Suppressor macrophage (primary cell): ENCODE measurements around the gene ABCF1.
"Not testable (repeated sequence)": the region's sequence is repeated elsewhere in the genome, so short reads cannot be mapped to it uniquely, and the experiment has no call there.

Source experiments
- DNase-seq, 4 experiments: peaks; one replicate each; pipeline ENCODE4 v3.0.0-alpha.2; 2020 to 2022
- total RNA-seq, 17 experiments: gene quantifications; one replicate each; lab custom pipeline; 2026; ENCODE audit warnings: mixed read lengths in 6 of 17, inconsistent platforms in 3 of 17; lab: John Stamatoyannopoulos, UW

The ABCF1 gene
- 52.1 to 112 (median 79.9) reads per million in 17 experiments for total RNA-seq

DNA sequence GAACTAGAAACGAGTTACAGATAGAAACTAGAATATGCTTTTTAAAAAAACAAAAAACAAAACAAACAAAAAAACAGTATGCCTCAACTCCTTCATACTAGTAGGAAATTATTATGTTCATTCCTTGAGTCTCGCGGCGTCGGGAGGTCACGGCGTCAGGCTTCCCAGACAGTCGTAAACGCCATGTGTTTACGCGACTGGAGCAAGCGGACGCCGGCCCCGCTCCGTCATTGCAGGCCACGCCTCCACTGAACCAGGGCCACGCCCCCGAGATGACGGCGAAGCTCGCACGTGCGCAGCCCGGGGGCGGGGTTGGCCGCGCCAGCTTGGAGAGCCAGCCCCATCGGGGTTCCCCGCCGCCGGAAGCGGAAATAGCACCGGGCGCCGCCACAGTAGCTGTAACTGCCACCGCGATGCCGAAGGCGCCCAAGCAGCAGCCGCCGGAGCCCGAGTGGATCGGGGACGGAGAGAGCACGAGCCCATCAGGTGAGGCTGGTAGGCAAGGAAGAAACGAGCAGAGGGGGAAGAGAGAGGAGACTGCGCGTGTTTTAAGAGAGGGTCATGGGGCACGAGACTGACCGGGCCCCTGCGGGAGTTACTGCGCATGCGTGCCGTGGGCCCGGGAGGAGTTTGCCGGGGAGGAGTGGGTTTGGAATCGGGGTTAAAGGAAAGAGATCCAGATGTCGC lies at the start of gene ABCF1:
TSS of gene ABCF1 (plus strand) at position 368 of the 687 bp plus-strand sequence. CDS start at position 414, 46 bp downstream.
- DNase-seq: peak; percentile 99 to 100 (median 100)

DNA sequence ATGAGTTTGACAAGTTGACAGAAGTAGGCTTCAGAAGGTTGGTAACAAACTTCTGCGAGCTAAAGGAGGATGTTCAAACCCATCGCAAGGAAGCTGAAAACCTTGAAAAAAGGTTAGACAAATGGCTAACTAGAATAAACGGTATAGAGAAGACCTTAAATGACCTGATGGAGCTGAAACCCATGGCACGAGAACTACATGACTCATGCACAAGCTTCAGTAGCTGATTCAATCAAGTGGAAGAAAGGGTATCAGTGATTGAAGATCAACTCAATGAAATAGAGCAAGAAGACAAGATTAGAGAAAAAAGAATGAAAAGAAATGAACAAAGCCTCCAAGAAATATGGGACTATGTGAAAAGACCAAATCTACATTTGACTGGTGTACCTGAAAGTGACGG lies 49.3 kb upstream of the ABCF1 start:
- peak in 2 of 4 experiments; percentile 31 to 38 for DNase-seq

- not testable (repeated sequence) for DNase-seq
These were observed 44.8 kb upstream of the ABCF1 start for GRCh38 chr6:30526444-30526843.

DNA sequence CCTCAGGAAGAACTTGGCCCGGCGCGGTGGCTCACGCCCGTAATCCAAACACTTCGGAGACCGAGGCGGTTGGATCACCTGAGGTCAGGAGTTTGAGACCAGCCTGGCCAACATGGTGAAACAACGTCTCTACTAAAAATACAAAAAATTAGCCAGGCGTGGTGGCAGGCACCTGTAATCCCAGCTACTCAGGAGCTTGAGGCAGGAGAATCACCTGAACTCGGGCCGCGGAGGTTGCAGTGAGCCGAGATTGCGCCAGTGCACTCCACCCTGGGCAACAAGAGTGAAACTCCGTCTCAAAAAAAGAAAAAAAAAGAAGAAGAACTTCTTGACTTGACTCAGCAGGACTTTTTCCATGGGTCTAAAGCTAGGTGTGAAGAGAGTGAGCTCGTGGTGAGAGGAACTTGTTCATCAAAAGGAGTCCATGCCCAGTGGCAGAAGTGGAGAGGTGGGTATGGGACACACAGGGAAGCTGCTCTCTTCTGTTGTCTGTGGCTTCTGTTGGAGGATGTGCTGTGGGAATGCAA lies 41.8 kb upstream of the ABCF1 start:
- DNase-seq: peak; percentile 30 to 69 (median 58)

DNA sequence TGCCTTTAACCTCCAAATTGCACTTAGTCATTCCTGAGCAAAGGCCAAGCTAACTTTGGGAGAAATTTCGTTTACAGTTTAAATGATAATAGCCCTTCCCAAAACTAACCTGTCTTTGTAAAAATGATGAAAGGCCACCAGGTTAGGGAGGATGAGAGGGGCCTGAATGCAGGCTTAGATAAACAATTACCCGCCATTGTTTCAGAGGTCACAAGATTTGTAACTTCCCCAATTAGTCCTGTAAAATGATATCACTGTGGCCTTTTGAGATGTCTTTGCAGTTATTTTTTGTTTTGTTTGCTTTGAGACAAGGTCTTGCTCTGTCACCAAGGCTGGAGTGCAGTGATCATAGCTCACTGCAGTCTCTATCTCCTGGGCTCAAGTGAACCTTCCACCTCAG lies 41.2 kb upstream of the ABCF1 start:
- peak; percentile 50 to 86 (median 66) for DNase-seq

- DNase-seq: no peak
These were observed 37.6 kb upstream of the ABCF1 start for GRCh38 chr6:30533460-30534294.

DNA sequence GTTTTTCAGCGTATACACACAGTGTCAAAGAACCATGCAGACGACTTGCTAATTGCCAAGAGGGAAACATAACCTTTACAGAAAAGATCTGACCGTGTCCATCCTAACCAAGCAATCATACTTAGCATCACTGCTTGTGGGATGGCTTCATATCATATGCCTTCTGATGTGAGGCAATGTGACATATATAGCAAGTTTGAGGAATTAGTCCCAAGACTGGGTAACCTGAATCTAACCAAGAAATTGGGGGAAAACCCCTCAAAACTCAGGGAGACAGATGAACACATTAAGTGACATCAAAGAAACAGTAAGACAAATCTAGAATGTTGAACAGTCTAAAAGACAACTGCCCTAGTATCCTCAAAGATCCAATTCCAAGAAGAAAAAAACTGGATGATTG lies 33.3 kb upstream of the ABCF1 start:
- peak in 1 of 4 experiments; percentile 32 for DNase-seq

GRCh38 chr6:30541515-30542403 lies 29.5 kb upstream of the ABCF1 start:
- DNase-seq: peak; percentile 89 to 91 (median 90)

GRCh38 chr6:30542404-30542725 lies 28.9 kb upstream of the ABCF1 start:
- DNase-seq: no peak

DNA sequence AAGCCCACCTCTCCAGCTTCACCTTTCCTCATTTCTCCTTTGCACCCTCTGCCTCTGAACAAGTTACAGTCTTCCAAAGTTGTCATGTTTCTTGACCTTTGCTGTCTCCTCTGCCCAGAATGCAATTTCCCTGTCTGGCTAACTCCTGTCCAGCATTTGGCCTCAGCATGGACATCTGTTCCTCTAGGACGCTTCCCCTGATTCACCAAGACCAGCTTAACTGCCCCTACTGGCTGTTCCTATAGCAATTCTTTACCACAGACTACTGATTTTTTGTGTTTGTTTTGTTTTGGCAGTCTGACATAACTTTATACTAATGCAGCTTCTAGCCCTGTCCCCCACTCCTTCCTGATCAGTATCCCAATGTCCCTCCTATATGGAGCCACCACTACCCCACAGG lies 28.3 kb upstream of the ABCF1 start:
- no peak for DNase-seq

DNA sequence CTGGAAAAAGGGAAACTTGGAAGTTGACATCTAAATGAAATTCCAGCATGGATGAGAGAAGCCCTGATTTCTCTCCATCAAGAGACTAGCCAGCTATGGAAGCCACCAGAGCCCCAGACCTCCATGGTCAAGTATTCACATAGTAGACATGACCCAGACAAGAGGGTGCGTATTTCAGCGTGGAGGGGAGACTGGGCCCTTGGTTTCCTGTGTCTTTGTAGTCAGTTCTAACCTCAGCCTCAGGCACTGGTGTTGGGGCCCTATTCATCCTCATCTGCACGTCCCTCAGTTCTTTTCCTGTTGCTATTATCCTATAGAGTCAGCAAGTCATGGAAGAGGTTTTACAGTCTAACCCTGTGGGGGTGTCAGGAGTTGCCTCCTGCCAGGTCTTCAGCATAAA lies 27.4 kb upstream of the ABCF1 start:
- DNase-seq: no peak

DNA sequence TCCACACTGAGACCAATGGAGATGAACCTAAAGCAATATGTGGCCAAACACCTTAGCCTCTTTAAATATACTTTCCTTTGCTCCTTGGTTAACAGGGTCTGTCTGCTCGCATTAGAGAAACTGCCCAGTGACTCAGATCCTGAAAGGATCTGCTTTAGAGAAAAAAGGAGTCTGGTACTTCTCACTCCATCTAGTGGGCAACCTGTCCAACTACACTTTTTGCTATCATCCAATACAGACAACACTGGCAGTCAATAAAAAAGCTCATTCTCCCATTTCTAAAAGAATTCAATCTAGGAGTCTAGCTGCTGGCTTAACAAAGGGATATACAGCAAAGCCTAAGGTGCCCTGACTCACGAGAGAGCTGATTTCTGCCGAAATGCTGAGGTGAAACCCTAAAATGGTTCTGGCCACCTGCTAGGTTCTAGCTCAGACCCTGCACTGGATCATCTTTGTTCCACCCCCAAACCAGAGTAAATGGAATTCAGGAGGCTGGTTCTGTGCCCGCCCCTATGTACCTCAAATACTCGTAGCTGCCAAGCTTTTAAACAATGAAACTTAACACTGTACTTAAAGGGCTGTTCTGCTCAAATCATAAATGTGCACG lies 26.5 kb upstream of the ABCF1 start:
- peak; percentile 35 to 80 (median 68) for DNase-seq

- DNase-seq: peak in 3 of 4 experiments; percentile 10 to 31 (median 23)
These were observed 23.8 kb upstream of the ABCF1 start for GRCh38 chr6:30547454-30547853.

- DNase-seq: no peak
These were observed 22.9 kb upstream of the ABCF1 start for GRCh38 chr6:30548375-30548774.

DNA sequence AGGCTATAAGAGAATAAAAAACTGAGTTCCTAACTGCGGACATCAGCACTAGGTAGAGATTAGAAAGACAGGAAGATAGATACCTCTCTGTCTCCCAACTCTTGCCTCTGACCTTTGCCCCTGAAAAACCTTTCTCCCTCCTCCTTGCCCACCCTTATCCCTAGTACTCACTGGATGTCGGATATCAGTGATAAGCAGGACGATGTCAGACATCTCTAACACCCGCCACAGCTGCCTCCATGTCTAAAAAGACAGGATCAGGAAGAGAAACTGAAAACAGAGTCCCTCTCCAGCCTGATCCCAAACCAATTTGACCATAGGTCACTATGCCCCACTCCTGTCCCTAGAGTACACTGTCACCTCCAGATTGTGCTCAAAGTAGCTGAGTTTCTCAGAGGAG lies 16.8 kb upstream of the ABCF1 start:
- no peak for DNase-seq

GRCh38 chr6:30554962-30555815 lies 16.1 kb upstream of the ABCF1 start:
- DNase-seq: peak; percentile 9 to 52 (median 32)

DNA sequence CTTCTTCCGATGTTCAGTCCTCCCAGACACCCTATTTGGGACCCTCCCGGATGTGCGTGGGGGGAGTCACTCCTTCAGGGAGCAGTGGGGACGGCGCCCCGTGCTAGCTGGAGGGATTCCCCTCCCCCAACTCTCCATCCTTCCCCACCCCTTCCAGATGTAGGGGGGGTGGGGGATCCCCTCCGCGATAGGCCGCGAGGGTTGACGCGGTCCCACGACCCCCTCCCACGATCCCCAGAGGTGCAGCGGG lies 15.5 kb upstream of the ABCF1 start:
- DNase-seq: no peak

- peak; percentile 93 to 96 (median 94) for DNase-seq
These were observed 15.0 kb upstream of the ABCF1 start, which contains the start of gene GNL1 for GRCh38 chr6:30556066-30556905. Gene GNL1, minus strand, starts transcription at chr6:30556489. Its CDS starts 286 bp downstream, at chr6:30556203.

DNA sequence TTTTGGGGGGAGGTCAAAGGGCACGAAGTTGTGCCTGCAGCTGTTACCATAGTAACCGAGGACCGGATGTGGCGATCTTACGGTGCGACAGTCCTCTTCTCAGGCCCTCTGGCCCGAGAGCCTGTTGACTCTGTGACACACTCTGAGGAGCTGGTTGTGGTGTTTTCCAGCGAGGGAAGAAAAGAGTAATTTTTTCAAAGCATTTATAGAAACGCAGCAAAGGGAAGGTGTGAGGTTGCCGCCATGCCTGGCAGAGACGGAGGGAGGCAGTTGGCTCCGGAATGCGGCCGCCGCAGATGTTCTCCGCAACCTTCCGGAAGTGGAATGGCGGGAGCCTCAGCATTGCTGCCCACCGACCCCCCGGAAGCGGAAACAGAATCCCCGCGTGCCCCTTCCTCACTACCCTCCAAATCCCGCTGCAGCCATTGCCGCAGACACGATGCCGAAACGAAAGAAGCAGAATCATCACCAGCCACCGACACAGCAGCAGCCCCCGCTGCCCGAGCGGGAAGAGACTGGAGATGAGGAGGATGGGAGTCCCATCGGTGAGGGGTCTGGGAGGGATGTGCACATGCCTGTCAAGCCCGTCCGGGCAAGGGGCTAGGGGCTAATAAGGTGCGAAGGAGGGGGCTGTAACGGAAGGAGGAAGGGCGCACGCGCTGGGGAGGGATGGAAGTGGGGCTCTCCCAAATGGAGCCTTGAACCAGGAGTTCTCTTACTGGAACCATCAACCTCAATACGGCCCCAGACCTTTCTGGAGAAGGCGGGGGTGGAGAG lies 14.1 kb upstream of the ABCF1 start, which contains the start of gene PRR3:
TSS of gene PRR3 (plus strand) at position 390 of the 777 bp plus-strand sequence. CDS start at position 440, 50 bp downstream.
- peak; percentile 91 to 98 (median 96) for DNase-seq
